ENCODE data around the gene DUSP3. TPM values are rescaled to one million over a fixed set of nuclear protein-coding genes. Genes with fewer than 3 reads are reported as not detected.

Gene DUSP3
- total and polyA plus RNA-seq, 2 of the 13 experiments (the other 11 are each of a cell fraction or from before 2014, with no cell fraction given) = 60.0 to 71.5 TPM

- TF ChIP-seq ZNF318 (CRISPR knock-in tag; IDR thresholded peaks at IDR 0.05) (no peak; the same call in 1 of the 2 replicates), DMTF1 (CRISPR knock-in tag; IDR thresholded peaks at IDR 0.05) (no peak), GABPA (IDR thresholded peaks at IDR 0.05; ENCODE audit: low read depth, low read length) (no peak), GABPA (CRISPR knock-in tag; IDR thresholded peaks at IDR 0.05; ENCODE audit: low read depth) (no peak), MIXL1 (CRISPR knock-in tag; IDR thresholded peaks at IDR 0.05) (no peak), ZNF329 (CRISPR knock-in tag; IDR thresholded peaks at IDR 0.05; ENCODE audit: low read depth) (peak; percentile 86), GTF2F1 (IDR thresholded peaks at IDR 0.05; ENCODE audit: low read length) (no peak), ZBTB46 (CRISPR knock-in tag; IDR thresholded peaks at IDR 0.05; ENCODE audit: borderline replicate concordance) (0 out of 2 replicates have a peak, but pooled peaks have one; percentile 19), ZNF800 (CRISPR knock-in tag; IDR thresholded peaks at IDR 0.05) (peak; percentile 63; the same call in 1 of the 2 replicates), KLF6 (CRISPR knock-in tag; IDR thresholded peaks at IDR 0.05) (peak; percentile 85), CEBPB (IDR thresholded peaks at IDR 0.05; ENCODE audit: borderline replicate concordance, low read depth, low read length) (no peak), MED8 (CRISPR knock-in tag; IDR thresholded peaks at IDR 0.05; ENCODE audit: insufficient replicate concordance) (no peak), HOXA9 (CRISPR knock-in tag; IDR thresholded peaks at IDR 0.05; ENCODE audit: borderline replicate concordance) (no peak), ZNF576 (CRISPR knock-in tag; IDR thresholded peaks at IDR 0.05) (peak; percentile 76; the same call in 1 of the 2 replicates)
These were observed at the start of gene DUSP3 (continued) for GRCh38 chr17:43778337-43779144.
